ENCODE measurements around the gene NDUFA5.
"Not testable (repeated sequence)": the region's sequence is repeated elsewhere in the genome, so short reads cannot be mapped to it uniquely, and the experiment has no call there.

NDUFA5 gene

DNA sequence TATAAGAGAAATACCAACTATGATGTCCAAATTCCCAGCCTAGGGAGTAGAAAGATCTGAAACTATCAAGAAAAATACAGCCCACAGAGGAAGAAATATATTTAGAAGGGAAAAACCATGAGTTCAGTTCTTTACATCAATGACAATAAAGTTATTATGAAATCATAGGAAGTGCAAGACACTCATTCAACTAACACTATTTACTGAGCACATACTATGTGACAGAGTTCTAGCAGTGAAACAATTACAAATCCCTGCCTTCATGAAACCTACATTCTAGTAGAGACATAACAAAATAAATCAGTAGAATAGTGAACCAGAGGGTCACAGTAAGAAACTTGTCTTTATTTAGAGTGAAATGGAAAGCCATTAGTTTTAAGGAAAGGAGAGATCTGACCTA, 2.1 kb downstream of the NDUFA5 start:
- no peak for DNase-seq

DNA sequence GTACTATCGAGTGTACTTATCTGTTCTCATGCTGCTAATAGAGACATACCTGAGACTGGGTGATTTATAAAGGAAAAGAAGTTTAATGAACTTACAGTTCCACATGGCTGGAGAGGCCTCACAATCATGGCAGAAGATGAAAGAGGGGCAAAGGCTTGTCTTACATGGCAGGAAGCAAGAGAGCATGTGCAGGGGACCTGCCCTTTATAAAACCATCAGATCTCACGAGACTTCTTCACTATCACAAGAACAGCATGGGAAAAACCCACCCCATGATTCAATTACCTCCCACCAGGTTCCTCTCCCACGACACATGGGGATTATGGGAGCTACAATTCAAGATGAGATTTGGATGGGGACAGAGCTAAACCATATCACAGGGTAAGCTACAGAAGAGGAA, 4.5 kb downstream of the NDUFA5 start:
- no peak for DNase-seq

DNA sequence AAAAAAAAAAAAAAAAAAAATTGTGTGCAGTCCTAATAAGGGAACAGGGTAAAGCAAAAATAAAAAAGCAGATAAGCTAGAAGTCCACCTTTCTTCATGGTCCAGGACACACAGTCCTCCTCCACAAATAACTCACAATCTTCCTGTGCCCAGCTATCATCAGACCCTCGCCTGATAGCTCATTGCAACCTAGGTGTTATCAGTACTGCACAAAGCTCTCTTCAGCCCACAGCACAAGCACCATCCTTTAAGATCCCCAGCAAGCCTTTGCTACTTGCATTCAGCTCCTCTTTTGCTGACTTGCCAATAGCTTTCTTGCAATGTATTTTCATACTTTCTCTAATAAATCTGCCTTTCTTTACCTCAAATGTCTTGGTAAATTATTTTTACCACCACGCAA, 5.0 kb downstream of the NDUFA5 start:
- DNase-seq, result no peak

DNA sequence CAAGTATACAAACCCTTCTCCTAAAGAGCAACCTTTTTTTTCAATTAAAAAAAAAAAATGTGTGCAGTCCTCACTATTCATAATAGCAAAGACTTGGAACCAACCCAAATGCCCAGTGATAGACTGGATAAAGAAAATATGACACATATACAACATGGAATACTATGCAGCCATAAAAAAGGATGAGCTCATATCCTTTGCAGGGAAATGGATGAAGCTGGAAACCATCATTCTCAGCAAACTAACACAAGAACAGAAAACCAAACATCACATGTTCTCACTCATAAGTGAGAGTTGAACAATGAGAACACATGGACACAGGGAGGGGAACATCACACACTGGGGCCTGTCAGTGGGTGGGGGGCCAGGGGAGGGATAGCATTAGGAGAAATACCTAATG, 5.5 kb downstream of the NDUFA5 start:
- DNase-seq, result not testable (repeated sequence)

DNA sequence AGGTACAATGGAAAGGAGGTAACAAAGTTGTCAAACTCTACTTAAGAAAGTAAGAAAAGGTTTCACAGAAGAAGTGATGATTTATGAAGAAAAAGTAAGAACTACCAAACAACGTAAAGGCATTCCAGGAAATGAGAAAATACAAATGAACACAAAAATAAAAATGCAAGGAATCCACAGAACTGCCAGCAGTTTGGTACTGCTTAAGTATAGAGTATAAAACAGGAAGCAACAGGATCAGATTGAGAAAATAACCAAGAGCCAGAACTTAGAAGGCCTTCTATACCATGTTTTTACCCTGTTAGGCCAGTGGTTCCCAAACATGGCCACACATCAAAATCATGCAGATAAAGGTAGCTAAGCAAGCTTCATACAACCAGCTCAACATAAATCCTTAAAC, 9.2 kb downstream of the NDUFA5 start:
- DNase-seq, result no peak

DNA sequence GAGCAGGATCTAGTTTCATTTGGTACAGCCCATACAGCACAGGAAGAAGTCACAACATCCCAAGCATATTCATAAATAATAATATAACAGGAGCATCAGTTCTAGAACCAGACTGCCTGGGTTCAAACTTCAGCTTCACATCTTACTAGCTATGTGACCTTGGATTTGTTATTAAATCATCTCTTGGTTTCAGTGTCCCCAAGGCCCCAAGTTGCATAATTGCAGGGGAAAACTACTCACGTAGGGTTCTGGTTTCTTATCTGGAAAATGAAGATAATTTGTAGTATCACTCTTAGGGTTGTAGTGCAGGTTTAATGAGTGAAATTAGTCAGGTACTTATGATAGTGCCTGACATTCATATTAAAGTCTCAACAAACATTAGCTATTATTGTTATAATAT, 17.7 kb downstream of the NDUFA5 start:
- no peak for DNase-seq

DNA sequence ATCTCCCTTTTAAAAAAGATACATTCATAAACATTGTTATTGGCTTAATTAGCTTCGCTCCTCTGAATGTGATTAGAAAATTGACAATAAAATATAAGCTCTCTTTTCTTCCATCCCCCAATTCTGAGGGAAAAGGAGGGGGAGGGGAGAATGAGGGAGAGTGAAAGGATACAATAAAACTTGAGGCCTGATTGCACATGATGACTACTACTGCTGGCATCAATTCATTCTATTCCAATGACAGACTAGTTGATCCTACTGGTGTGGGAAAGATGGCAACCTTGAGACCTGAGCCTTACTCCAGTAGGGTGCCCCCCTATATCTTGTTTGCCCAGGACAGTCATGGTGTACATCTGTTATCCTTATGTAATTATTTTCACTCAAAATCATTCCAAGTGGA, 18.7 kb downstream of the NDUFA5 start:
- no peak for DNase-seq

DNA sequence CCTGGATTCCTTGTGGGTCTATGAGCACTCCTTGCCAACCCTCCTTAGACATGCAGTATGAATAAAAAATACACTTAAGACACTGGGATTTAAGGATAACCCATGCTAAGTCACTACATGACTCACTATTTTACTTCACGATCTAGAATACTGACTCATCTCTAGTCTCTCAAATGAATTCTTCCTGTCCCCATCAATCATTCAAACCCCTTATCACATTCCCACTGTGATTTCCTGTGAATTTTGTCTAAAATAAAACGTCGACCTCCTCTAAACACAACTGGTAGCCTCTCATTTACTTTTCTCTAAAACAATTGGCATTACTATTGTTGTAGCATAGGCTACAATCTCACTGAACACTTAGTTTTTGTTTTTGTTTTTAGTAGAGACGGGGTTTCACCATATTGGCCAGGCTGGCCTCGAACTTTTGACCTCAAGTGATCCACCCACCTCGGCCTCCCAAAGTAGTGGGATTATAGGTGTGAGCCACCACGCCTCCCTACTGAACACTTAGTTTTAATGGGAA, 19.4 kb downstream of the NDUFA5 start:
- no peak for DNase-seq

DNA sequence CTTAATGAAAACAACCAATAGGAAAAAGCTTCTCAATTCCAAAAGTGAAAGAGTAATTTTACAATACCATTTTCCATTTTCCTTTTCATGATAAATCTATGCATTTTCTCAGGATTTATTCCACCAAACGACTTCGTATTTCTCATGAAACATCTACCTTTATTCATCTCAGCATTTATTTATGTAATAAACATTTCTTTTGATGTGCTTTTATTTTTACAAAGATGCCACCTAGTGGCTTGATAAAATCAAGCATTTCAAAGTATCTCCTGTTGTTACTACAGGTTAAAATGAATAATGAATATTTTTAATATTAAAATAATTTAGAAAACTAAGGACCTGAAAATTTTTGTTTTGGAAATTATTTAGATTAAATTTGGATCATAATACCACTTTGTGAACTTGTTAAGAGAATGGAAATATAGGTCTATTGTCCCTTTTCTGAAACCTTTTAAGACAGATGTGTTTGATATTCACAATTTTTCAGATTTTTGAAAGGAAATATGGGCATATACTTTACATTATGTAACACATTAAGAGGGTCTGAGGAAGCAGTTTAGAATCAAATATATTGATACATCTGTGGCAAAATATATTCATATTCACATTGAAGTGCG, 20.5 kb downstream of the NDUFA5 start:
- DNase-seq, result peak in 2 of 3 experiments; percentile 55 to 68

DNA sequence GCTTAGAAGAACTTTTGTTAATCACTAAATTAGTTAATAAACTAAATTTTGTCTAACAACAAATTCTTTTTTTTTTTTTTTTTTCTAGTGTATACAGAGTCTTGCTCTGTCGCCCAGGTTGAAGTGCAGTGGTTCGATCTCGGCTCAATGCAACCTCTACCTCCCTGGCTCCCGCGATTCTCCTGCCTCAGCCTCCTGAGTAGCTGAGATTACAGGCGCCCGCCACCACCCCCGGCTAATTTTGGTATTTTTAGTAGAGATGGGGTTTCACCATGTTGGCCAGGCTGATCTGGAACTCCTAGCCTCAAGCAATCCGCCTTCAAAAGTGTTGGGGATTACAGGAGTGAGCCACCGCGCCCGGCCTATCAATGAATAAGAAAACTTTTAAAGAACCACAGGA, 22.1 kb downstream of the NDUFA5 start:
- DNase-seq, result peak in 1 of 3 experiments; percentile 40

DNA sequence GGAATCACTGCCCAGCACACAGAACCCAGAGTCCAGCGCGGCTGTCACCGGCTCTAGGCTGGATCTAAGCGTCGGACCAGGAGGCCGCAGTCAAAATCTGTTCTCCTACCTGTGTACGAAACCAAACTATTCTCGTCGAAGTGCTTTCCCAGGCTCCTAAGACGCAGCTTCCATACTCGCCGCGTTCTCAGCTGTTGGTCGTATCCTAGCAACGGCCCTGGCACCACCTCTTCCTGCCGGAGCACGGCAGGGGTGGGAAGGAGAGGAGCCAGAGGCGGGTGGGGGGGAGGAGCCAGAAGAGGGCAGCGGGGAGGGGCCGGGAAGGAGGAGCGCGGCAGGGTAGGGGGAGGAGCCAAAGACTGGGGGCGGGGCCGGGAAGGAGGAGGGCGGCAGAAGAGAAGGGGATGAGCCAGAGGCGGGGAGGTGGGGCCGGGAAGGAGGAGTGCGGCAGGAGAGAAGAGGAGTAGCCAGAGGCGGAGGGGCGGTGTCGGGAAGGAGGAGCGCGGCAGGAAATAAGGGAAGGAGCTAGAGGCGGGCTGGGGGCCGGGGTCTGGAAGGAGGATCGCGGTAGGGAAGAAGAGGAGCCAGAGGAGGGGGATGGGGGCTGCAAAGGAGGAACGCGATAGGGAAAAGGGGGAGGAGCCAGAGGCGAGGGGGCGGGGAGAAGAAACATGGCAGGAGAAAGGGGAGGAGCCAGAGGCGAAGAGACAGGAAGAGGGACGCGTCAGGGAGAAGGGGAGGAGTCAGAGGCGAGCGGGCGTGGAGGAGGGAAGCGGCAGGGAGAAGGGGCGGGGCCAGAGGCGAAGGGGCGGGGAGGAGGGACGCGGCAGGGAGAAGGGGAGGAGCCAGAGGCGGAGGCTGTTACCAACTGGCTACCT, 23.0 kb downstream of the NDUFA5 start, which contains the start of gene IQUB:
Gene IQUB (minus strand): TSS at position 213 of the 878 bp plus-strand sequence. CDS start 22,255 bp downstream, outside the sequence.
- DNase-seq, result peak; percentile 97 to 100 (median 100)

DNA sequence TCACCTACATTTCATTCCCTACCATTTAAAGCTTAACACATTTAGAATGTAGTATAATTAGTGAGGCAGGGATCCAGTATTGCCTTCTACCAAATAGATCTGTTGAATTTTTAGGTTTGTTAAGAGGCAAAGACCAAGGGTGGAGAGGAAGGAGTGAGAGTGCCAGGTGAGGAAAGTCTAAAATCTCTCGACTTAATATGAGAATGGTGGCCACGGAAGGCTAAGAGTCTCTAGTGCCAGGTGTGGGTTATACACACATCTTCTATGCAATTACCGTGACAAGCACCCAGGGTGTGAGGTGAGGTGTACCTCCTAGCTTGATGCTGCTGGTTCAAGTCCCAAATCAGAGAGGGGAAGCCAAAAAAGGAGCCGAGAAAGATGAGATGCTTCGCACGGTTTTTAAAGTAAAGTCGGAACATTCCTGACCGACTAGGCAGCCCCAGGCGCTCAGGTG, 23.7 kb downstream of the NDUFA5 start:
- peak in 1 of 3 experiments; percentile 44 for DNase-seq

DNA sequence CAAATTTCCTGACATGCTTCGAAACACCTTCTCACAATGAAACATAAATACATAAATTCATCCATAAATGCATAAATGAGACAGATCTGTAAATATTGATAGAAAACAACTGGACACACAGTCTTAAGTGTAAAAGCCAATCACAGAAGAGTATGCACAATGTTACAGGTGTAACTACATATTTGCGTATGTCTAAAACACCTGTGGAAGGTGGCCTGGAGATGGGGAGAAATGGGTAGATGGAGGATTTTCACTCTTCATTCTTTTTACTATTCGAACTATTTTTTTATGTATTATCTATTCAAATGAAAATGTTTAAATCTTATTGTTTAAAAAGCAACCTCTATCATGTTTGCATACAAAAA, 24.1 kb downstream of the NDUFA5 start:
- no peak for DNase-seq

DNA sequence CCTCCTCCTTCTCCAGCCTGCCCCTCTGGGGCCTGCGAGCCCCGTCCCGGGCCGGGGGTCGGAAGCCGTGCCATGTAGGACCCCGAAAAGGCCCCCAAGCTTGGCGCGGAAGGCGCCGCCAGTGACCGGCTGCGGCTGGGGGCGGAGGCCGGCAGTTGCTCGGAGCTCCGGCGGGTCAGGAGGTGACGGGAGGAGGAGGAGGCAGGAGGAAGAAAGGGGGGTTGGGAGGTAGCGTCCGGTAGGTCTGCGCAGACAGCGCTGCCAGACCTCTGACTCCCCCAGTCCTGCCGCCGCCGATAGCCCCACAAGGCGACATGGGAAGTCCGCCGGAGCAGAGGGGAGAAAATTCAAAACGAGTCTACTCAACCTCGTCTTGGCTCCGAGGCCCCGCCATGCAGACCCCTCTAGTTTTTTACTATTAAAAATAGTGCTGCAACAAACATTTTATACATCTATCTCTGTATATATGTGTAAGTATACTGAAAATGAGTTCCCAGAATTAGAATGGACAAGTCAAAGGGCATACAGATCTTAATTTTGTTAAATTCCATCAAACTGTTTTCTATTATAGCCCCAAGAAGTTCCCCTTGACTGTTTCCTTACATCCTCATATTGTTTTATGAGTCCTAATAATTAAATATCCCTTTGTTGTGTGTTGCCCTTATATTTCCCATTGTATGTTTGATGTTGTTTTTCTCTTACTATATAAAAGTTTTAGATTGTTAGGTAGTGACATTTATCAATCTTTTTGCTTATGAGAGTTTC, 24.6 kb downstream of the NDUFA5 start:
- DNase-seq, result peak in 2 of 3 experiments; percentile 38 to 53

DNA sequence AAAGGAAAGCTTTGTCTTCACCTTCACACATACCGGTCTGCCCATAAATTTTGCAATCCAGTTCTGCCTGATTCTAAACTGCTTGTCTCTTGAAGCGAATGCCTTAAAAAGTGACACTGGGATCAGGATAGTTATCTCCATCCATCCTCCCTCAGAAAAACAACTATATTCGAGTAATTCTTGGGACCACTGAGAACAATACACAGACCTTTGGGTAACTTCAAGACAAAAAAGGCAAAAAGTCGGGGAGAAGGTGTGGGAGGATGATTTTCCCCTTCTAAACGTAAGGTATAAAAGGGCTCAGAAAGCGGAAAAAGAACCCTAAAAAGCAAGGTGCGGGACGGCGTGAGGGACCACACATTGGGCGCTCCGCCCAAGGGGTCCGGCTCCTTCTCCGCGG, 25.3 kb downstream of the NDUFA5 start:
- not testable (repeated sequence) for DNase-seq

DNA sequence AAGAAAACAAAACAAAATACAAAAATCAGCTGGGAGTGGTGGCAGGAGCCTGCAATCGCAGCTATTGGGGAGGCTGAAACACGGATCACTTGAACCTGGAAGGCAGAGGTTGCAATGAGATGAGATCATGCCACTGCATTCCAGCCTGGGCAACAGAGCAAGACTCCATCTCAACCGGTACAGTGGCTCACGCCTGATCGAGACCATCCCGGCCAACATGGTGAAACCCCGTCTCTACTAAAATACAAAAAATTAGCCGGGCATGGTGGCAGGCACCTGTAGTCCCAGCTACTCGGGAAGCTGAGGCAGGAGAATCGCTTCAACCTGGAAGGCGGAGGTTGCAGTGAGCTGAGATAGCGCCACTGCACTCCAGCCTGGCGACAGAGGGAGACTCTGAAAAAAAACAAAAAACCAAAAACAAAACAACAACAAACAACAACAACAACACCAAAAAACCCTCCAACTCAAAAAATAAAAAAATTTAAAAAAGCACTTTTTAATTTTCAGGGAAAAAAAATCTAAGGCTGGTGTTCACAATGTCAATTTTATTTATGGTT, 27.5 kb downstream of the NDUFA5 start:
- not testable (repeated sequence) for DNase-seq

DNA sequence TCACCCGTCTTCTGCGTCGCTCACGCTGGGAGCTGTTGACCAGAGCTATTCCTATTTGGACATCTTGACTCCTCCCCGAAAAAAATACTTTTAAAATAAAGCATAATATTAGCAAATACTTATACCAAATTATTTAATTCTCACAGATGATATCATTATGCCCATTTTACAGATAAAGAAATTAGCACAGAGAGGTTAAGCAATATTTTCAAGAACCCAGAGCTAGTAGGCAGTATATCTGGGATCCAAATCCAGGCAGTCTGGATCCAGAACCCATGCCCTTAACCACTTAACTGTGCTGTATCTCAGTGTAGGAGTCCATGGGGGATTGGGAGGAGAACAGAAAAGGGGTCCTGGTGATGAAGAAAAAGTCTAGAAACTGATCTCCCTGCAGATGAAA, 29.4 kb downstream of the NDUFA5 start:
- peak in 2 of 3 experiments; percentile 24 to 44 for DNase-seq

DNA sequence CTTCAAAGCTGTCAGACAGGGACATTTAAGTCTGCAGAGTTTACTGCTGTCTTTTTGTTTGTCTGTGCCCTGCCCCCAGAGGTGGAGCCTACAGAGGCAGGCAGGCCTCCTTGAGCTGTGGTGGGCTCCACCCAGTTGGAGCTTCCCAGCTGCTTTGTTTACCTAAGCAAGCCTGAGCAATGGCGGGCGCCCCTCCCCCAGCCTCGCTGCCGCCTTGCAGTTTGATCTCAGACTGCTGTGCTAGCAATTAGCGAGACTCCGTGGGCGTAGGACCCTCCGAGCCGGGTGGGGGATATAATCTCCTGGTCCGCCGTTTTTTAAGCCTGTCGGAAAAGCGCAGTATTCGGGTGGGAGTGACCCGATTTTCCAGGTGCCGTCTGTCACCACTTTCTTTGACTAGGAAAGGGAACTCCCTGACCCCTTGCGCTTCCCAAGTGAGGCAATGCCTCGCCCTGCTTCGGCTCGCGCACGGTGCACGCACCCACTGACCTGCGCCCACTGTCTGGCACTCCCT, 29.8 kb downstream of the NDUFA5 start:
- DNase-seq, result peak in 2 of 3 experiments; percentile 24 to 37

DNA sequence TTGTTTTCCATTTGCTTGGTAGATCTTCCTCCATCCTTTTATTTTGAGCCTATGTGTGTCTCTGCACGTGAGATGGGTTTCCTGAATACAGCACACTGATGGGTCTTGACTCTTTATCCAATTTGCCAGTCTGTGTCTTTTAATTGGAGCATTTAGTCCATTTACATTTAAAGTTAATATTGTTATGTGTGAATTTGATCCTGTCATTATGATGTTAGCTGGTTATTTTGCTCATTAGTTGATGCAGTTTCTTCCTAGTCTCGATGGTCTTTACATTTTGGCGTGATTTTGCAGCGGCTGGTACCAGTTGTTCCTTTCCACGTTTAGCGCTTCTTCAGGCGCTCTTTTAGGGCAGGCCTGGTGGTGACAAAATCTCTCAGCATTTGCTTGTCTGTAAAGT, 31.1 kb downstream of the NDUFA5 start:
- DNase-seq, result not testable (repeated sequence)

DNA sequence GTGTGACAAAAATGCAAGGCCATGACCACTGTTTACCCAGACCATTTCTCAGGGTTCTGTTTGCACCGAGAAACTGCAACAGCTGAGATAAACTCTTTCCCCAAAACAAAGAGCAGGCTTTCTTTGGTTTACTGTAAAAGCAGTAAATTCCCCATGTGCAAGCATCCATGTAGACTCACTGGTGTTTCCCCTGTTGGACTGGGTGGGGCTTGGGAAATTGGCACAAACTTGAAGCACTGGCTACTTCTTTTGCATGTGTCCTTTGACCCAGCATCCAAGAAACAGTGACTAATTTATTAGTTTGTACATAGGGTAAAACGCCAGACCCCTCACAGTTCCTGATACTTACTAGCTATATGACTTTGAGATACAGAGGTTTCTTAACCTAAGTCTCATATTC, 35.6 kb downstream of the NDUFA5 start:
- DNase-seq, result no peak

DNA sequence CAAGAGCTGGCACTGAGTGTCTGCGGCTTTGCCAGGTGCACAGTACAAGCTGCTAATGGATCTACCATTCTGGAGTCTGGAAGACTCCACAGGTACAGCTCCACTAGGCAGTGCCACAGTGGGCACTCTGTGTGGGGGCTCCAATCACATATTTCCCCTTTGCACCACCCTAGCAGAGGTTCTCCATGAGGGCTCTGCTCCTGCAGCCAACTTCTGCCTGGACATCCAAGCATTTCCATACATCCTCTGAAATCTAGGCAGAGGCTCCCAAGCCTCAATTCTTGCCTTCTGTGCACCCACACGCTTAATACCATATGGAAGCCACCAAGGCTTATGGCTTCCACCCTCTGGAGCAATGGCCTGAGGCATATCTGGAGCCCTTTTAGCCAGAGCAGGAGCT, 52.4 kb downstream of the NDUFA5 start:
- no peak for DNase-seq

DNA sequence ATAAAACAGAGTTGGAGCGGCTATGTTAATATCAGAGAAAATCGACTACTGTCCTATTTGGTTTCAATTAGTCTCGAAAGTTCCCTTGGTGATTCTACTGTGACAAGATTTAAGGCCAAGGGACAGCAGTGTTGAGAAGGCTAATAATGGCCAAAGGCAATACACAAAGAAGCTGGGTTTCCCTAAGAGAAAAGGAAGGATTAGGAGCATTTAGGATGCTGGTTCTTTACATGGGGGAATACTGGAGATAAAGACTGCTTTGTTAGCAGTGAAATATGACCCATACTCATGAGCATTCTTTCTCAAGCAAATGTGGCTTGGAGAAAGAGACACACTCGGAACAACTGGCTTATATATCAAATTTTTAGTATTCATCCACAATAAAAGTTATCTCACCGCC, 55.4 kb downstream of the NDUFA5 start:
- DNase-seq, result no peak

All from NCI-H1417 (cell line).